A549 treated with AZD2906 at 1 μM for 4 hours (cell line): Measurements from ENCODE around the gene ZNF619. TPM values are rescaled to one million over a fixed set of nuclear protein-coding genes. Genes with fewer than 3 reads are reported as not detected.

ENCODE experiments used
- total RNA-seq: library from RNA; stranded (reverse); fragments of 200-300 nt; extraction: Qiagen RNA extraction; gene quantifications from 5 replicates; pipeline ENCODE4 v1.2.3, GENCODE V29; 2022

Gene ZNF619
- total RNA-seq: 1.6 to 2.1 TPM (median 1.9 TPM) in 5 replicates

DNA sequence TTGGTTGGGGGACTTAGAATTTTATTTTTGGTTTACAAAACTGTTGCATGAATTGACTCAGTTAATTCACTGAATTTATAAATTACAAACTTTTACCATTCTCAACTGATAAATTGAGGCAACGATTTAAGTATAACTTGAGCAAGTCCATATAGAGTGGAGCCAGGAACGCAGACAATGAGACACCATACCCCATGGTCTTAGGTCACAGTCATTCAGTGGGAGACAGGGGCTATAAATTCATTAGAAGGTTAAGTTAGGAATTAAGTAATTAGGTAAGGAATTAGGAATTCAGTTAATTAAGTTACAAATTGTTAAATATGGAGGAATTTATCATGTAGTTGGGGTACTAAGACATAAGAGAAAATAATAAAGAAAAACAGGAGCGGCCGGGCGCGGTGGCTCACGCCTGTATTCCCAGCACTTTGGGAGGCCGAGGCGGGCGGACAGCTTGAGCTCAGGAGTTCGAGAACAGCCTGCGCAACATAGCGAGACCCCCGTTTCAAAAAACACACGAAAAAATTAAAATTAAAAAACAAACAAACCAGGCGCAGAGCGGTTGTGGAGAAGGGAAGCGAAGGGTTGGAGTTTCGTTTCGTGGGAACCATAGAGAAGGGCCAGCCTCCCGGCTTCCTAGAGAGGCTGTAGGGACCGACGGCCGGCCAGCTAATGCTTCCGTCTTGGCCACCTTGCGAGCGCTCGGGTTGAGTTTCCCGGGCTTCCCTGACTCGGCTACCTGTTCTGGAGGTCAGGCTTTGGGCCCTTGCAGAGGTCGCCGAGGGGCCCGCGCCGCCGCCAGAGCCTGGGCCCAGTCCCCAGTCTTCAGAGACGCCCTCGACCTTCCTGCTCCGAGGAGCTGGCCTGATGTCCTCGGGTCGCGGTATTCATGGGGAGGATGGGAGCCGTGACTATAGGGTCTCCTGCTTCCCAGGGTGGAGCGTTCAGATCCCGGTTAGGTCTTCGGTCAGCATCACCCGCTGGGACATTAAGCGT is at the start of gene ZNF619:
ZNF619 (plus strand) TSS at position 645 of the 993 bp plus-strand sequence. CDS start 858 bp downstream, outside the sequence.

DNA sequence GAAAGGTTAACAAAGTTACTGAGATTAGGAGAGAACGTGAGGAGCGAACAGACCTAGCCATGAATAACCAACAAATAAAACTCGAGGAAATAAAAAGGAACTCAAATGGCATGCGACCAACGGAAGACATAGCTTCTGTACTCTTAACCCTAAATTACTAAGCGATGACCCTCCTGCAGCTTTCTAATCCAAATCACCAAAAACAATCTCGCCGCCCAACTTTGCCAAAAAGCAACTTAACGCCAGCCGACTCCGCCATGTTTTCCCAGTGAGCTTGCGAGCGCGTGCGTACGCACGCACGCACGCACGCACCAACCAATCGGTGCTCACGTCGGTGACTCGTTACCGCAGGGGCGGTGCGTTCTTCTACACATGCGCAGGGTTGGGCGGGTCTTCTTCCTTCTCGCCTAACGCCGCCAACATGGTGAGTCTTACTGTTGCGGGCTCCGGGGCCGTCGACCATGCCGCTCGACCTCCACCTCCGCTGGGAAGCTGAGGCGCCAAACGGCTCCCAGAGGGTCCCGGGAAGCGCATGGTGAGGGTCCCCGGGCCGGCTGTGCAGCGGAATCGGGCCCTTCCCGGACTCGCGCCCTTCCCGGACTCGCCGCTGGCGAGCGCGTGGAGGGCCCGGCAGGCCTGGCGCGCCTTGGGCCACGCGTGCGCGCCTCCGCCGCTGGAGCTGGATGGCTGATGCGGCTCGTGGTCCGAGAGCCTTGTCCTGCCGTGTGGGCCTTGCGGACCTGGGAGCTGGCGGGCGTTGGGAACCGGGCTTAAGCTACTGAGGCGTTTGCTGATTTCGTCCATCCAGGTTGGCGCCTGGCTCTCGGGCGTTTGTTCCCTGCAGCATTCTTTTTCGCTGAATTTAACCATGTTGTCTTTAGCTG is 19.7 kb upstream of the ZNF619 start, which contains the start of gene RPL14:
RPL14 (plus strand) TSS at position 400 of the 884 bp plus-strand sequence; CDS start at position 533, 133 bp downstream.

GRCh38 chr3:40505599-40506462 is 28.9 kb downstream of the ZNF619 start, which contains the start of gene ZNF620:
TSS of gene ZNF620 (plus strand) at chr3:40506039. CDS start at chr3:40506353, 314 bp downstream.

GRCh38 chr3:40524568-40525285 is 47.8 kb downstream of the ZNF619 start, which contains the start of gene ZNF621:
TSS of gene ZNF621 (plus strand) at chr3:40524960. CDS start at chr3:40525841, 881 bp downstream.

Other genes with a start within 250 kb of the ZNF619 start
- 51.7 to 61.8 TPM (median 58.4 TPM) in 5 replicates for gene EIF1B, start 167.4 kb upstream of the ZNF619 start, total RNA-seq
- 0.03 TPM in 2 of 5 replicates, not detected in the others for gene ENTPD3, start 89.9 kb upstream of the ZNF619 start, total RNA-seq
- 682 to 770 TPM (median 732 TPM) in 5 replicates for gene RPL14, start 19.8 kb upstream of the ZNF619 start, total RNA-seq
- 1.4 to 2.1 TPM (median 1.8 TPM) in 5 replicates for gene ZNF620, start 28.9 kb downstream of the ZNF619 start, total RNA-seq
- 5.9 to 7.4 TPM (median 6.8 TPM) in 5 replicates for gene ZNF621, start 47.8 kb downstream of the ZNF619 start, total RNA-seq